ENCODE data around the gene ATP8B3. TPM values are rescaled to one million over a fixed set of nuclear protein-coding genes. Genes with fewer than 3 reads are reported as not detected.

ATP8B3 gene
- total RNA-seq, 1 experiment from 2014 or later, result 8.7 TPM

DNA sequence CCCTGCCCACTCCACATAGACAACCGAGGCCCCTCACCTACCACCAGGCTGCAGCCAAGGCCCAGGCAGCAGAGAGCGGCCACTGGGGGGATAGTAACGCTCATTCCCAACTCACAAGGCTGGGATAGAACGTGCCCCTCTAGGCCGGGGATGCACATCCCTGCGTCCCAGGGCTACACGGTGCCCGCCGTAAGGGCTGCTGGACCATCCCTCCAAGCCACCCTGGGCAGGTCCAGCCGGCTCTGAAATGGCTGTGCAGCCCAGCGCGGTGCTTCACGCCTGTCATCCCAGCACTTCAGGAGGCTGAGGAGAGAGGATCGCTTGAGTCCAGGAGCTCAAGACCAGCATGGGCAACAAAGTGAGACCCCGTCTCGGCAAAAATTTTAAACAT is 33.0 kb upstream of the ATP8B3 start:
- intact Hi-C loops (cut with micrococcal nuclease; ENCODE audit: unreplicated experiment), result loop anchor here (5.0 kb wide), 1 partner anchor 173 kb away; no protein-coding TSS in a partner anchor
- no peak overlapping the region for H3K27ac ChIP-seq (ENCODE audit: low read depth, low read length, poor library complexity, severe bottlenecking)
- no peaks in the 10 kb centered on the region for H3K9me3 ChIP-seq (ENCODE audit: low read depth, low read length, poor library complexity, severe bottlenecking)
- ChIA-PET CTCF (no interaction called here), POLR2A (ENCODE audit: low non-redundant PET) (no interaction called here)
- peaks cover 13% of the 10 kb centered on the region for H3K4me1 ChIP-seq (ENCODE audit: insufficient read depth, low read length, poor library complexity, severe bottlenecking)
- H3K27me3 ChIP-seq (replicated peaks; ENCODE audit: insufficient read depth, low read depth, low read length, poor library complexity), result no peaks in the 10 kb centered on the region
- TF ChIP-seq EZH2 (IDR thresholded peaks at IDR 0.05; ENCODE audit: borderline replicate concordance, low read depth, low read length, poor library complexity, severe bottlenecking), result no peak
- TF ChIP-seq, protein P1, sequence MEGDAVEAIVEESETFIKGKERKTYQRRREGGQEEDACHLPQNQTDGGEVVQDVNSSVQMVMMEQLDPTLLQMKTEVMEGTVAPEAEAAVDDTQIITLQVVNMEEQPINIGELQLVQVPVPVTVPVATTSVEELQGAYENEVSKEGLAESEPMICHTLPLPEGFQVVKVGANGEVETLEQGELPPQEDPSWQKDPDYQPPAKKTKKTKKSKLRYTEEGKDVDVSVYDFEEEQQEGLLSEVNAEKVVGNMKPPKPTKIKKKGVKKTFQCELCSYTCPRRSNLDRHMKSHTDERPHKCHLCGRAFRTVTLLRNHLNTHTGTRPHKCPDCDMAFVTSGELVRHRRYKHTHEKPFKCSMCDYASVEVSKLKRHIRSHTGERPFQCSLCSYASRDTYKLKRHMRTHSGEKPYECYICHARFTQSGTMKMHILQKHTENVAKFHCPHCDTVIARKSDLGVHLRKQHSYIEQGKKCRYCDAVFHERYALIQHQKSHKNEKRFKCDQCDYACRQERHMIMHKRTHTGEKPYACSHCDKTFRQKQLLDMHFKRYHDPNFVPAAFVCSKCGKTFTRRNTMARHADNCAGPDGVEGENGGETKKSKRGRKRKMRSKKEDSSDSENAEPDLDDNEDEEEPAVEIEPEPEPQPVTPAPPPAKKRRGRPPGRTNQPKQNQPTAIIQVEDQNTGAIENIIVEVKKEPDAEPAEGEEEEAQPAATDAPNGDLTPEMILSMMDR (conservative IDR thresholded peaks at IDR 0.05; ENCODE audit: low read depth, low read length), result no peak
- H3K4me3 ChIP-seq (ENCODE audit: low read depth, low read length, poor library complexity, severe bottlenecking), result no peak overlapping the region
- peaks cover 3% of the 10 kb centered on the region for H3K36me3 ChIP-seq (ENCODE audit: insufficient read depth, low read length, poor library complexity, severe bottlenecking)
- no TSS peak for BruUV-seq (replicated peaks)
- no peak for DNase-seq (ENCODE audit: low spot score)

- ChIA-PET CTCF (no interaction called here), POLR2A (ENCODE audit: low non-redundant PET) (no interaction called here)
- BruUV-seq (replicated peaks), result no TSS peak
- TF ChIP-seq, protein P1 (conservative IDR thresholded peaks at IDR 0.05; ENCODE audit: low read depth, low read length), result no peak
- no peak for TF ChIP-seq EZH2 (IDR thresholded peaks at IDR 0.05; ENCODE audit: borderline replicate concordance, low read depth, low read length, poor library complexity, severe bottlenecking)
- Histone ChIP-seq H3K4me1 (ENCODE audit: insufficient read depth, low read length, poor library complexity, severe bottlenecking) (peaks cover 13% of the 10 kb centered on the region), H3K36me3 (ENCODE audit: insufficient read depth, low read length, poor library complexity, severe bottlenecking) (peaks cover 3% of the 10 kb centered on the region), H3K4me3 (ENCODE audit: low read depth, low read length, poor library complexity, severe bottlenecking) (no peak overlapping the region), H3K27me3 (replicated peaks; ENCODE audit: insufficient read depth, low read depth, low read length, poor library complexity) (no peaks in the 10 kb centered on the region), H3K27ac (ENCODE audit: low read depth, low read length, poor library complexity, severe bottlenecking) (no peak overlapping the region), H3K9me3 (ENCODE audit: low read depth, low read length, poor library complexity, severe bottlenecking) (no peaks in the 10 kb centered on the region)
- intact Hi-C loops (cut with micrococcal nuclease; ENCODE audit: unreplicated experiment), result loop anchor here (5.0 kb wide), 1 partner anchor 172 kb away; no protein-coding TSS in a partner anchor
- no peak for DNase-seq (ENCODE audit: low spot score)
Measured at GRCh38 chr19:1844513-1845124, 32.5 kb upstream of the ATP8B3 start.

GRCh38 chr19:1843646-1844394 is 31.7 kb upstream of the ATP8B3 start:
- POLR2A ChIA-PET (ENCODE audit: low non-redundant PET), result no interaction called here
- DNase-seq (ENCODE audit: low spot score), result no peak

More at GRCh38 chr19:1843646-1844394, 31.7 kb upstream of the ATP8B3 start:
- BruUV-seq (replicated peaks), result no TSS peak
- CTCF ChIA-PET, result no interaction called here
- peaks cover 13% of the 10 kb centered on the region for H3K4me1 ChIP-seq (ENCODE audit: insufficient read depth, low read length, poor library complexity, severe bottlenecking)
- no peak overlapping the region for H3K27ac ChIP-seq (ENCODE audit: low read depth, low read length, poor library complexity, severe bottlenecking)
- intact Hi-C loops (cut with micrococcal nuclease; ENCODE audit: unreplicated experiment), result no loop called here
- H3K27me3 ChIP-seq (replicated peaks; ENCODE audit: insufficient read depth, low read depth, low read length, poor library complexity), result no peaks in the 10 kb centered on the region
- TF ChIP-seq, protein P1 (conservative IDR thresholded peaks at IDR 0.05; ENCODE audit: low read depth, low read length), result no peak
- no peak for TF ChIP-seq EZH2 (IDR thresholded peaks at IDR 0.05; ENCODE audit: borderline replicate concordance, low read depth, low read length, poor library complexity, severe bottlenecking)
- no peak overlapping the region for H3K4me3 ChIP-seq (ENCODE audit: low read depth, low read length, poor library complexity, severe bottlenecking)
- peaks cover 3% of the 10 kb centered on the region for H3K36me3 ChIP-seq (ENCODE audit: insufficient read depth, low read length, poor library complexity, severe bottlenecking)
- no peaks in the 10 kb centered on the region for H3K9me3 ChIP-seq (ENCODE audit: low read depth, low read length, poor library complexity, severe bottlenecking)
